Hepatic stellate cell (primary cell): Measurements from ENCODE around the gene CBX3.
A peak's percentile ranks its signal among the peaks of the same experiment; 100 is the strongest.
"Not testable (repeated sequence)": the region's sequence is repeated elsewhere in the genome, so short reads cannot be mapped to it uniquely, and the experiment has no call there.

ENCODE experiments used
- DNase-seq: peaks from one replicate; pipeline ENCODE4 v3.0.0; 2011; ENCODE audit warnings: low spot score

Gene CBX3

DNA sequence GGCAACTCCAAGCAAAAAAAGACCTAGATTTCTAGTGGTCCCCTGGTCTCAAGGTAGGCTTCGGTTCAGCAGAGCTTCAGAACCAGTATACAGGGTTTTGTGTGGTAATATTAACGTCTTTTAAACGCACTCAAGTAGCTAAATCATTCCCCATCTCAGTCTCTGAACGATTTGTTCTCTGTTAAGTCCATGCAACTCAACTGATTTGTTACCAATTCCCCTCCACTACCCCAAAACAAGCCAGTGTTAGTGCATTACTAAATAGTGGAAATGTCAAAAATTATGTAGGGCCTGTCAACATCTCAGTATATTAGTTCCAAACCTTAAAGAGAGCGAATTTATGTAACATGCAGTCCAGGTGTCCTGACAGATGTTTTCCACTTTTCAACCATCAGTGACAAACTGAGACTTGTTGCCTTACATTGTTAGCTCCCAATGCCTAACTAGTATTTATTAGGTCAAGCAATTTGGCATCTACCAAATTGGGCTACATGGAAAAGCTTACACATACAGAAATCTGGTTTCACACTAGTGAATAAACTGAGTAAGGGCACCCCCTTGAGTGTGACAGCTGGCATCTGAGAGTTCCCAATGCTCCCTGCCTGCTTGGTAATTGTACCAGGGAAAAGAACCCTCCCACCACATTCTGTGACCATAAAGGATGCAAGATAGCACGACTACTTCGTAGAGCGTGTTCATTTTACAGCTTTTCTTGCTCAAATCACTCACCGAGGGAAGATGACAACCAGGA is 13.2 kb upstream of the CBX3 start:
- no peak for DNase-seq

DNA sequence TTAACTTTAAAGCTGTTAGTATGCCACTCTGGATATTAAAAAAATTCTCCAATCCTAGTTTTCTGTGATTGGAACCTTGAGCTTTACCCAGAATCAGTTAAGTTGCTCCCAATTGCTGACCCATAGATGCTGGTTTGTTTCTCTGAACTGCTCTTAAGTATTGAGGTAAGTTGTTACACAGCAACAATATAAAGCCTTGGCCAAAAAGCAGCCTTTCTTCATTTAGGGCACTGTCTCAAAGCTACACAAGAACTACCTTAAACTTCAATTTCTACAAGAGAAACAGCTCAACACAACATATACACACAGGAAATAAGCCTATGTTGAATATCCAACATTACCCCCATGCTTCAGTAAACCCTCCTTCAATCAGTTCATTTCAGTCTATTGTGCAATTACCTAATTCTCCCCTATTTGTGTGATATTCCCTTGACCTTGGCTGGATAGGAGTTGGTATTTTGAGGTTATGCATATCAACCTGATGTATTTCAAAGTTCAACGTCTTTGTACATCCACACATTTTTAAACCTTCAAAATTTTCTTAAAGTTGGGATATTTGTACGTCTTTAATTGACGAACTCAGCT is 12.5 kb upstream of the CBX3 start:
- no peak for DNase-seq

DNA sequence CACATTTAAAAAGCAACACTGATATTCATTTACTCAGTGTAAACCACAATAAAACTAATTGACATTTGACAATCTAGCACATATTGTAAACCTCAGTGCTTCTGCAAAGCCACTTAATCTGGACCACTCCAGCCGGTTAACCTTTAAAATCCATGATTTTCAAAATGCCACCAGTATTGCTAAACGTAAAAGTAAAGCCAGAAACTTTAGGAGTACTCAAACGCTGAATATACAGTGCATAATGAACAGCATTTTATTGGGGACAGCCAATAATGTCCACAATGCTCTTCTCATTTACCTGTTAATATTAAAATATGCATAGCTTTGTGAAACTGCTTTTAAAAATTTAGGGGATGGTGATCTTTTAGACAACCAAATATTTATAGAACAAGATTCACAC is 11.8 kb upstream of the CBX3 start:
- DNase-seq = no peak

DNA sequence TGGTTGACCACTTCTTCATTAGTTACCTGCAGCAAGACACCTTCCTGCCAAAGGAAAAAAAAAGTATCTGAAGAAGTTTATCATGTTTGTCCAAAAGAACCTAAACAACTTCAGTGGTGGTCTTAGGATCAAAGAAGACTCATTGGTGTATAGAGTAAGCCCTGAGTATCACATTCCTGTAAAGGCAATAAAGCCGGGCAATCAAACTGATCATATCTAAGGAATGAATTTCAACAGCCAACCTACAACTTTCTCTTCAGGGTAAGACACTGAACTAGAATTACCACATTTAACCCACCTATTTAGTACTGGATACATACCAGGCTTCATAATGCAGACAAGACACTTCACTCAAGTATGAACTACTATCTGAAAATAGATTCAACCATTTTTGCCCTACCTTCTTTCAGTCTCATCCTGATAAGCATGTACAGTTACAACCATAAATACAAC is 11.1 kb upstream of the CBX3 start:
- no peak for DNase-seq

DNA sequence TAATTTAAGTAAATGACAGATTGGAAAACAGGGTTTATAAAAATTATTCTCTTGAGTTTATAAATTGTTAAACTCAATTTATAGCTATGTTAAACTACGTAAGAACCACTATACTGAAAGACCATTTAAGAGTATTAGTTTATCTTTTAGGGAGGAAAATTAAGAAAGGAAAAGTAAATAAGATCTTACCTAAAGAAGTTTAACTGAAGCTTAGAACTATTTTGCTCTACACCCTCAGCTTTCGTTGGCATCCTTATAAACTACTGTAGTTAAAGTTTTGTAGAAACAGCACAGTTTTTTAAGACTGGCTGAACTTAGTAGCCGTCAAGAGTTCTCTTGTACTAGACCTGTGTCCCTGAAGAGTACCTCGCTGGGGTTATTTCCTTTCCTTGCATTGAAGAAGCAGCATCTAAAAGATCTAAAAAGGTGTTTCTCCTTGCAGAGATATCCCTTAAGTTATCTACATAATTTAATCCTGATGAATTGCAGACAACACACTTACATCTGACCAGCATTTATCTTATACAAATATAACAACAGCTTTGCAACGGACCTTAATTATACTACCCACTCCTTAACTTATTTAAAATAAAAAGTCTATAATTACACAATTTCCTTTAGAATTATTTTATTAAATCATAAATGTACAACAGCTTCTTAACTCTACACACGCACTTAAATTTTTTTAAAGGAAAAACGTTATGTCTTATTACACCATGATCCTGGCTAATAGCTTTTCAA is 10.1 kb upstream of the CBX3 start:
- DNase-seq = no peak

DNA sequence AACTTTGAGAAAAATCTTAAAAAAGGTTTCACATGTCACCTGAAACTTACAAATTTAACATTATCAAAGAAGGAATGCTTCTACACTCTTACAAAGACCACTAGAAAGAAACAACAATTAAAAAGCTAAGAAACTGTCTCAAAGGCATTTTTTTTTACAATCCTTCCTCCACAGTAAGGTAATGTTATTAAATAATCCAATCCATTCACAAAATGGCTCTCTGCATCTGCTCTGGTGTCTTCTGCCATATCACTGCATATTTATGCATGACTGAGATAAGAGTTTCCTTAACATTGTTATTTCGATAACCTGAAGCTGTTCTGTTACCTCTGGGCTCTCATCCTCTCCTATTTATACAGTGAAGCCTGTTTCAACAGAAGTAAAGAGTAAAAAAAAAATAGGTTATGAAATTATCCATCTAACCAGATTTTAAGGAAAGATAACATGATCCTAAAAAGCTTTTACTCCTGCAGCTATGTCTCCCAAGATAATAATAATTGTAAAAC is 9.5 kb upstream of the CBX3 start:
- no peak for DNase-seq

DNA sequence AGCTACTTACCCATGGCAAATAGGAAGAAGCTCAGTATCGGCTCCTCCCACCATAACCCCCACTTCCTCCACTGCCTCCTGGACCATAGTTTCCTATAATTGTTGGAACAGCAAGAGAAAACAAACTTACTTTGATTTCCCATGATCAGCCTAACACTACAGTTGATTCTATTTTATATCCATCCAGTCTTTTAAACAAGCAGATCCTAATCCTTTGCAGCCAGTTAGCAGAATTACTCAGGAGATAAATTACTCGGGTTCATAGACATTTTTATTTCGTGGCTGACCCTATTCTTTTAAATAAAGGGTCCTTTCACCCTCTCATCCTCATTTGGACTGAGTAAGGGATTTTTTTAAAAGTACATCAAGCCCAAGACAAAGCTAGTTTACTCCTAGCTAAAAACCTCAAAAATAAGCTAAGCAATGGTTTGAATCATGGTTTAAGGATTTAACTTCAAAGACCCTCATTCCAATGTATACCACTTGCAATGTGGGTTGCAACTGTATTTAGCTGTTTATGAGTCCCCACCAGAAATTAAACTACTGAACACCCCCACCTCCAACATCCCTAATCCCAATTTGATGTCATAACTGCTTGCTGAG is 9.0 kb upstream of the CBX3 start:
- DNase-seq = no peak

DNA sequence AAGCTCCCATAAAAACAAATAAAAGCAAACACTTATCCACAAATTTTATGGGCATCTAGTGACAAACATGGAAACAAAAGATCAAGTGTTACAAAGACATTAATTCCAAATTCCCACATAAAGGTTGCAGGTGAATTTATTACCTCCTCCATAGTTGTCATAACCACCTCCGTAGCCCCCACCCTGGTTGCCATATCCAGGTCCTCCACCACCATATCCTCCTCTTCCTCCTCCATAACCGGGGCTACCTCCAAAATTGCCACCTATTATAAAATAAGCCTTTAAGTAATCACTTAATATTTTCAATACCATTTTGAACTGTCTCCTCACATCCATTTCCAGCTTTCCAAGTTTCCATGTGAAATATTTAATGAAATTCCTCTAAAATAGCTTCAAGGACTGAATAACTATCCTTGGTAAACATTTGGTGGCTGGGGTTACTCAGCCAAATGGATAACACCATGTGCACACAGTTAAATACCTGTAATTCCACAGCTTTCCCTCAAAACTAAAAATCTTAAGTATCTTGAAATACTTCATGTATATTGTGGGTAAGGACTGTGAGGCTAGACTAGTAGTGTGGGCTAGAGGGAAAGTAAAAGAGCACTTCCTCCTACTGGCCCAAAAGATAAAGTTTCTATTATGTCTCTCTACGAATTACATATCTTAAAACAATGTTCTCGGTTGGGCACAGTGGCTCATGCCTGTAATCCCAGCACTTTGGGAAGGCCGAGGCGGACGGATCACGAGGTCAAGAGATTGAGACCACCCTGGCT is 7.9 kb upstream of the CBX3 start:
- DNase-seq = no peak

DNA sequence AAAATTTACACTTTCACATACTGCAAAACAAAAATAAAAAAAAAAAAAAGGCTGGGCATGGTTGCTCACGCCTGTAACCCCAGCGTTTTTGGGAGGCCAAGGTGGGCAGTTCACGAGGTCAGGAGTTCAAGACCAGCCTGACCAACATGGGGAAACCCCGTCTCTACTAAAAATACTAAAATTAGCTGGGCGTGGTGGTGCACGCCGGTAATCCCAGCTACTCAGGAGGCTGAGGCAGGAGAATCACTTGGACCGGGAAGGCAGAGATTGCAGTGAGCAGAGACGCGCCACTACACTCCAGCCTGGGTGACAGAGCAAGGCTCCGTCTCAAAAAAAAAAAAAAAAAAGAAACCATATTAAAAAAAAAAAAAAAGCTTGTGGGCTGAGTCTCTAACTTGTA is 6.8 kb upstream of the CBX3 start:
- not testable (repeated sequence) for DNase-seq

DNA sequence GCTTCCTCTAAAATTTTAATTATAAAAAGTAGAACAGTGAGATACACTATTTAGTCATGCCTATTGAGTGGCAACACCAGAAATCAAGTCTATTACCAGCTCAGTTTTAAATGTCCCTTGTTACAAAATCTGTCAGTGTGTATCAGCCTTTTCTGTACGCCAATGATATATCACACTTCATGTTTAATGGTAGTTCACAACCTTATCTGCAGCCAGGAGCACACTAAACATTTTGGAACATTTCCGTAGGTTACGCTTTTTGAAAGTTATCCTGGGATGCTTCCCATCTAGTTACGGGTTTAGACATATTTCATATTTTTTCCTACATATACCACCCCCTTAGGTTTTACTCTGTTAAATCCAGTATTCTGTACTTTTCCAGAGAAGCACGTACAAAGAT is 6.4 kb upstream of the CBX3 start:
- no peak for DNase-seq

DNA sequence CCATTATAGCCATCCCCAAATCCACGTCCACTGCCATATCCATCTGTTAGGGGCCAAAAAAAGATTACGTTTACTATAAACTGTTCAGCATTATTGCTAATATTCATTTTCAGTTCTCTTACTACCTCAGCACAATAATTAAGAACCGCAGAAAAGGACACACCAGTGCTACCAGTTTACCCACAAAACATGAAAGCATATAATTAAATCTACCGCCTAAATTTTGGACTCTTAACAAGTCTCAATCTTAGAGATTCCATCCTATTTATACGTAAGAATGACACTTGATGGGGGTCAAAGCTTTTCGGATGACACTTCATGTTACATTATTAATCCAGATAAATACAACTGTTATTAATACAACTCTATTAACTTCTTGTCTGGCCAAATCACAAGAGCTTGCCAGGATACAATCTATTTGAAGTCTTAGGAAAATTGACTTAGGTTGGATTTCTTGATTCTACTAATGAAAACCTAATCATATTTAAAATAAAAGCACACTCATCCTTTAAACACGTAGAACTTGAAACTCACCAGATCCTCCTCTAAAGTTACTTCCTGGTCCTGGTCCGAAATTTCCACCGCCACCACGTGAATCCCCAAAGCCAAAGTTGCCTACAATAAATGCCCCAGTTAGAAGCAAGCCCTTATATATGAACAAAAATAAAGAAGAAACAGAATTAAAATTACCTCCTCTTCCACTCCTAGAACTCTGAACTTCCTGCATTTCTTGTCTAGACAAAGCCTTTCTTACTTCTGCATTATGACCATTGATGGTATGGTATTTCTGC is 5.5 kb upstream of the CBX3 start:
- DNase-seq = no peak

DNA sequence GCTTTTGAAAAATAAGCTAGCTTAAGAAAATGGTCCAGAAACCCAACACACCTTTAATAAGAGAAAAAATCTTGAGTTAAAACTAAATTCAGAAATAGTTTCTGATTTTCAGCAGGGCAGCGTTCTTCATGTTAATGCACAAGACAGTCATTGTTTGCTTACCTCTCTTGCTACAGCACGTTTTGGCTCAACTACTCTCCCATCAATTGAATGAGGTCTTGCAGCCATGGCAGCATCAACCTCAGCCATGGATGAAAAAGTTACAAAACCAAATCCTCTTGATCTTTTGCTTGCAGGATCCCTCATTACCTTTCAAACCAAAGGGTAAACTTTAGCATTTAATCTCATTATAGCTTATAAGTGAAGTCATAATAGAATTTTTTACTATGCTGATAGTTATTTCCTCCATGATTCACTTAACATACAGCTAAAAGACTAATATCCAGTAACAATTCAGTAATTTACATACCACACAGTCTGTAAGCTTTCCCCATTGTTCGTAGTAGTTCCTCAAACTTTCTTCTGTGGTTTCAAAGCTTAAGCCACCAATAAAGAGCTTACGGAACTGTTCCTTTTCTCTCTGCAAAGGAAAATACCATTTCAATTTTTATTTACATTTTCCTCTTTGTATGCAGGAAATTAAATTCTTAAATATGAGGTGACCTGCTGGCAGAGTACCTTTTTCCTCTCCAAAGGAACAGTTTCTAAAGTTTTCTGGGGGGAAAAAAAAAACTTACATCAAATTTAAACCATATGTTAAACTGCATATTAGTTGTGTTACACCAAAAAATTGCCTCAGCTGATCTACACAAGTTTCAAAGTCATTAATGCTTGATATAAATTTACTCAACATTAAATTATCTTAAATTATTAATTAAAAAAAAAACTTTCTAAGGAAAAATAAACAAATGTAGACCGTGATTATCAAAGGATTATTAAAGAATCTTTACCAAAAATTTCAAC is 4.1 kb upstream of the CBX3 start:
- no peak for DNase-seq

DNA sequence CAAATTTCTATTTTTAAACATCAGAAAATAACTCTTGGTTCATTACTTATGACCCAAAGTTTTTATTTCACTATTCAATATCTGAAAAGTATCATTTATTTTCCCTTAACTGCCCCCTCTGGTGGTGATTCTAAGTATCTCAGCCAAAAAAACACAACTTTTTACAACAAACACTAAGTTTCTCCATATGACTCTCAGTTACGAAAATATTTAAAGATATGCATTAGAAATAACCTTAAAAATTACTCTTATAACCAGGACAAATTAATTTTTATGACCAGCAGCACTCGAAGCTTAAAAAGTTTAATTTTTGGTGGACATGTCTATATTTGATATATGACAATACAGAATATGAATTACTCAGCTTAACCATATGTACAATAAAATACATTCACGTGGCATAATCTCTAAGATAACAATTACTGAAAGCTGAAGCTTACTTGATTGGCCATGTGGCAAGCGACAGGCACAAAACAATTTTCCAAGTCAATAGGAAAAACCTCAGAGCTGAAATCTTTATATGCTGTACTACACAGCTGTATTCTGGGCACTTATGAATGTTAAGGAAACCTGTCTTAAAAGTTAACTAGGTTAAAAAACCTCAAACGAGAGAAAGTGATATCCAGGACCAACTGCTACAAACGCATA is 3.3 kb upstream of the CBX3 start:
- no peak for DNase-seq

DNA sequence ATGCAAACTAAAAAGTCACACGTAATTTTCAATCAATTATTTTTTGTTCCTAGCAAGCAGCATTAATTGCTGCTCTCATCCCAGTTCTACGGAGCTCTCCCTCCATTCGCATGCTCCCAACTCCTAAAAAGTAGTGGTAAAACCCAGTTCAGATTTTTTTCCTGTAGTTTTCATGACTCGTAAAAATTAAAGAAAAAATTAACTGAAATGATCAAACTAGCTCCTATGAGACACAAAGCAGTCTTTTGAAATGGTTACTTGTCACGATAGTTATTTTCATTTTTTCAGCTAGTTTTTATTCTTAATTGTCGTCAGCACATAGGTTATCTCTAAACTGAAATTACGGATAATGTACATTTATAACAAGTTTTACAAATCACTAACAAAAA is 2.8 kb upstream of the CBX3 start:
- DNase-seq = no peak

DNA sequence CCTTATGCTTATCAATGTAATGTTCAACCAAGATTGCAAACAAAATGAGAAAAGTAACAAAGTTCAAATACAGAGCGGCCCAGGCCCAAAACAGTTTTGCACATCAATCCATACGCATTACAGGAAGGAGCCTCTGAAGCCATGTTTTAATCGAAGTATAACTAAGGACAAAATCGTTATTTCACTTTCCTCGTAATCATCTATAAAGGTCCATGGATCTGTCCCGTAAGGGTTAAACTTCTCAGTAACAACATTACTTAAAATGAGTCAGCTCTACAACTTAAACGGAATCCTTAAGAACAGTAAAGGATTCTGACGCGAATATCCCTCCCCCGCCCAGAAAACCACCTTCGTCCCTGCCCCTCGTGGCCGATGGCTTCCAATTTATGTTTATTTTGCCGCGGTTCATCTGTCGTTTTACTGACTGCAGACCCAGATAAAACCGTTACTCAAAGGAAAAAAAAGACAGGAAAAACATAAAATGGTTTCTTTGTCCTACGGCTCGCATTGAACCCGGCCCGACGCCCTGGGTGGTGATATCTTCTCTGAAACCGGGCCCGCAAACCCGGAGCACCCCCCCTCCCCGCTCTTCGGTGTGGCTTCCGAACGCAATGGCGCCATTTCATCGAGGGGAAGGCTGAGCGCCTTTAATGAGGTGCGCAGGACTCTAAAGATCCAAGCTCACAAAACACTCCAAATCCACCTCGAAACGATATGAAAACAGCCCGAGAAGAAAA is 2.1 kb upstream of the CBX3 start:
- DNase-seq = peak; percentile 19

DNA sequence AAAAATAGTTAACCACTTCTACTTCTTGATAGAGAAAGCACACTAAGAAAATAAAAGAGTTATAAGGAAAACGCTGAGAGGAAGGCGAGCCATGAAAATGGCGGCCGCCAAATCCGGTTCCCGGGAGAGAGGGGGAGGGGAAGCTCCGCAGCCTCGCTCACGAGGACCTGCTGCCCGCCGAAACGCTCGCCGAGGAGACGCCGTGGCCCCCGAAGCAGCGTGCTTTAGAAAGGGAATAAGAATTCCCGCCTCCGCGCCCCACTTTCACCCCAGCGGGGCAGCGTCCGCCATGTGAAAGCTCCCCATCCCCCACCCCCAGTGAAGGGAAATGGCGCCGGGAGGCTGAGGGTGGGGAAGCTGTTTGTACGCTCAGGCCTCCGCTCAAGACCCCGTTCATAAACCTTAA is 1.5 kb upstream of the CBX3 start:
- peak; percentile 48 for DNase-seq

DNA sequence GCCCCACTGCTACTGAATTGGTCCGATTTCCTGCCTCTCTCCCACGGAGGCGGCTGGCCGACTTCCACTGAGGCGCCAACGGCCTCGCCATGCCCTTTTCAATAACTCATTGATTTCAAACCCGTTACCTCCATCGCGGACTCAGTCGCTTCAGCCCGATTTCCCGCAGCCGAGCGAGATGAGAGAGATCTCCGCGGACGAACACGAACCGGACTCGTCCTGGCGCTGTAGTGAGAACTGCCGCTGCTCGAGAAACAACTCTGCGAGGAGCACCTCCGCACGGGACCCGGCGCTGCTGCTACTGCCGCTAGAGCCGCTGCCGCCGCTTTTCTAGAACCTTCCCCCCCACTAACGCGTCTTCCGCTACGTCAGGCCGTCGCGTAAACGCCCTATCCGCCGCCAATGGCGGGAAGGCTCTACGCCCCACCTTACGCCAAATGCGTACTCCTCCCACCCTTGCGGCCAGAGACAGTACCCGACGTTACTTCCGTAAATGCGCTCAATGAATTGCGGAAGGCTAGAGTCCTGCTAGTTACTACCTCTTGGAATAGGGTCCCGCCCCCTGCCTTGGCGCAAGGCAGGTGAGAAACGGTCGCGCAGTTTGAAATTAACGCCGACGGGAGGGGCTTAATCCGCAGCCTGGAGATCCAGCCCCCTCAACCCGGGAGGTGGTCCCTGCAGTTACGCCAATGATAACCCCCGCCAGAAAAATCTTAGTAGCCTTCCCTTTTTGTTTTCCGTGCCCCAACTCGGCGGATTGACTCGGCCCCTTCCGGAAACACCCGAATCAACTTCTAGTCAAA is 900 bp upstream of the CBX3 start, which contains the start of gene HNRNPA2B1:
Gene HNRNPA2B1 (minus strand): TSS at position 303 of the 803 bp plus-strand sequence. CDS start 169 bp downstream, at position 134.
- DNase-seq = peak; percentile 80
